Tibial artery (tissue), 4 donors: ENCODE results near the gene CNTNAP2.

ENCODE experiments used
- DNase-seq, 2 donors: peaks; one replicate each; pipeline ENCODE4 v3.0.0-alpha.2; 2019
- H3K27ac ChIP-seq, 2 donors: fragments of 200-600 bp; sonication (generic) in 1 of 2; 1 replicate in 1 of 2; 2 replicates in 1 of 2; pipeline ENCODE4 v1.5.1; 2018 to 2019; ENCODE audit warnings: mild to moderate bottlenecking in 1 of 2
- H3K27me3 ChIP-seq, 2 donors: fragments of 200-600 bp; sonication (generic) in 1 of 2; one replicate each; pipeline versions ENCODE4 v1.5.1 to v1.6.0; 2016 to 2019
- H3K36me3 ChIP-seq, 3 donors: fragments of 200-600 bp; sonication (generic) in 2 of 3; one replicate each; pipeline ENCODE4 v1.5.1; 2016 to 2019; ENCODE audit warnings: mild to moderate bottlenecking in 2 of 3
- H3K4me1 ChIP-seq, 4 donors: fragments of 200-600 bp; sonication (generic) in 2 of 4; 1 replicate in 3 of 4; 2 replicates in 1 of 4; pipeline ENCODE4 v1.5.1; 2016 to 2019
- H3K4me3 ChIP-seq, 2 donors: fragments of 200-600 bp; sonication (generic) in 1 of 2; 1 replicate in 1 of 2; 2 replicates in 1 of 2; pipeline ENCODE4 v1.5.1; 2018 to 2019; ENCODE audit warnings: mild to moderate bottlenecking in 2 of 2
- H3K9me3 ChIP-seq, 3 donors: fragments of 200-600 bp; sonication (generic) in 1 of 3; one replicate each; pipeline ENCODE4 v1.5.1; 2016 to 2019
- CTCF ChIP-seq, 2 experiments: fragments of 200-600 bp in 1 of 2; fragments of 450-650 bp in 1 of 2; IDR thresholded peaks; one replicate each; pipeline ENCODE4 v1.5.1; 2017 to 2019; ENCODE audit warnings: antibody characterized with exemption in 2 of 2, mild to moderate bottlenecking in 1 of 2, moderate library complexity in 1 of 2
- intact Hi-C: fragments of 100-400 bp; cut with DNase I; formaldehyde crosslinking; loops from one replicate; pipeline ENCODE4 v1.15.0; 2023; ENCODE audit warnings: low total_unique reads

The CNTNAP2 gene

GRCh38 chr7:148201992-148202391 is 2085.4 kb downstream of the CNTNAP2 start:
- no peak for TF ChIP-seq CTCF (IDR thresholded peaks at IDR 0.05)
- Histone ChIP-seq H3K36me3 (no peaks in the 10 kb centered on the region), H3K27ac (no peak overlapping the region), H3K27me3 (no peaks in the 10 kb centered on the region), H3K9me3 (no peaks in the 10 kb centered on the region), H3K4me1 (no peaks in the 10 kb centered on the region), H3K4me3 (no peak overlapping the region)
- no peak for DNase-seq
- intact Hi-C loops, result no loop called here

- no peak for DNase-seq
- no peak for TF ChIP-seq CTCF (IDR thresholded peaks at IDR 0.05)
- H3K4me1 ChIP-seq, result no peaks in the 10 kb centered on the region
- intact Hi-C loops, result no loop called here
- H3K36me3 ChIP-seq, result no peaks in the 10 kb centered on the region
- H3K27me3 ChIP-seq, result no peaks in the 10 kb centered on the region
- H3K27ac ChIP-seq, result no peak overlapping the region
- H3K9me3 ChIP-seq, result no peaks in the 10 kb centered on the region
- no peak overlapping the region for H3K4me3 ChIP-seq
Measured at GRCh38 chr7:148204639-148205304, 2088.2 kb downstream of the CNTNAP2 start.

GRCh38 chr7:148209643-148210190 is 2093.1 kb downstream of the CNTNAP2 start:
- DNase-seq, result no peak
- Histone ChIP-seq H3K9me3 (no peaks in the 10 kb centered on the region), H3K4me1 (peaks cover 0 to 10% (median 1%) of the 10 kb centered on the region in 4 donors), H3K4me3 (no peak overlapping the region), H3K27me3 (no peaks in the 10 kb centered on the region), H3K36me3 (no peaks in the 10 kb centered on the region), H3K27ac (no peak overlapping the region)
- no peak for TF ChIP-seq CTCF (IDR thresholded peaks at IDR 0.05)
- intact Hi-C loops, result no loop called here

- Histone ChIP-seq H3K9me3 (no peaks in the 10 kb centered on the region), H3K36me3 (no peaks in the 10 kb centered on the region), H3K4me1 (peaks cover 0 to 10% (median 1%) of the 10 kb centered on the region in 4 donors), H3K27me3 (no peaks in the 10 kb centered on the region), H3K27ac (no peak overlapping the region), H3K4me3 (no peak overlapping the region)
- intact Hi-C loops, result no loop called here
- TF ChIP-seq CTCF (IDR thresholded peaks at IDR 0.05), result no peak
- no peak for DNase-seq
Measured at GRCh38 chr7:148210804-148211325, 2094.3 kb downstream of the CNTNAP2 start.

GRCh38 chr7:148211740-148212151 is 2095.1 kb downstream of the CNTNAP2 start:
- no peak overlapping the region for H3K4me3 ChIP-seq
- H3K36me3 ChIP-seq, result no peaks in the 10 kb centered on the region
- H3K9me3 ChIP-seq, result no peaks in the 10 kb centered on the region
- no peaks in the 10 kb centered on the region for H3K27me3 ChIP-seq
- H3K4me1 ChIP-seq, result peaks cover 0 to 10% (median 1%) of the 10 kb centered on the region in 4 donors
- DNase-seq, result no peak
- H3K27ac ChIP-seq, result no peak overlapping the region
- intact Hi-C loops, result no loop called here
- no peak for TF ChIP-seq CTCF (IDR thresholded peaks at IDR 0.05)
